SJSA1 (cell line): ENCODE results near the gene POPDC3. TPM values are rescaled to one million over a fixed set of nuclear protein-coding genes. Genes with fewer than 3 reads are reported as not detected.

Source experiments
- DNase-seq, 2 experiments: peaks; one replicate each; pipeline ENCODE4 v3.0.0-alpha.2; 2015 to 2020; ENCODE audit warnings: low spot score in 2 of 2, low read depth in 1 of 2
- H3K27ac ChIP-seq: fragments of 250-450 bp; sonication (Bioruptor Pico); 2 replicates; pipeline ENCODE4 v1.5.1; 2020; ENCODE audit warnings: mild to moderate bottlenecking, moderate library complexity
- H3K27me3 ChIP-seq: fragments of 250-450 bp; sonication (Bioruptor Pico); replicated peaks from 2 replicates; pipeline ENCODE4 v1.5.1; 2020; ENCODE audit warnings: mild to moderate bottlenecking, moderate library complexity
- H3K36me3 ChIP-seq: fragments of 250-450 bp; sonication (Bioruptor Pico); 2 replicates; pipeline ENCODE4 v1.5.1; 2020; ENCODE audit warnings: mild to moderate bottlenecking
- H3K4me1 ChIP-seq: fragments of 250-450 bp; sonication (Bioruptor Pico); replicated peaks from 2 replicates; pipeline ENCODE4 v1.6.1; 2021; ENCODE audit warnings: mild to moderate bottlenecking
- H3K4me3 ChIP-seq: fragments of 250-450 bp; sonication (Bioruptor Pico); 2 replicates; pipeline ENCODE4 v1.5.1; 2020; ENCODE audit warnings: mild to moderate bottlenecking
- H3K9me3 ChIP-seq: fragments of 250-450 bp; sonication (Bioruptor Pico); replicated peaks from 2 replicates; pipeline ENCODE4 v1.5.1; 2020; ENCODE audit warnings: mild to moderate bottlenecking
- total RNA-seq: library from RNA; depleted of rRNA; stranded (reverse); fragments of >200 nt; shearing (Covaris generic); gene quantifications from 2 replicates; pipeline ENCODE4 v1.2.3, GENCODE V29; 2014

The POPDC3 gene
- total RNA-seq, 1 experiment from 2014 or later = 51.3 TPM

- Histone ChIP-seq H3K27ac (peak overlapping the region; percentile 64), H3K9me3 (no peaks in the 10 kb centered on the region), H3K27me3 (no peaks in the 10 kb centered on the region), H3K4me3 (no peak overlapping the region), H3K4me1 (peaks cover 35% of the 10 kb centered on the region), H3K36me3 (no peaks in the 10 kb centered on the region)
- peak in 1 of 2 experiments; percentile 50 for DNase-seq
These were observed 30.3 kb upstream of the POPDC3 start for GRCh38 chr6:105209950-105210706.

- peak in 1 of 2 experiments; percentile 56 for DNase-seq
- H3K27ac ChIP-seq = no peak overlapping the region
These were observed 27.9 kb upstream of the POPDC3 start for GRCh38 chr6:105207524-105208269.

GRCh38 chr6:105204768-105205167 lies 25.0 kb upstream of the POPDC3 start:
- H3K36me3 ChIP-seq = no peaks in the 10 kb centered on the region
- peaks cover 8% of the 10 kb centered on the region for H3K4me1 ChIP-seq
- H3K27me3 ChIP-seq = no peaks in the 10 kb centered on the region
- DNase-seq = no peak
- no peak overlapping the region for H3K4me3 ChIP-seq
- H3K27ac ChIP-seq = no peak overlapping the region
- H3K9me3 ChIP-seq = no peaks in the 10 kb centered on the region

More at GRCh38 chr6:105207524-105208269, 27.9 kb upstream of the POPDC3 start:
- no peaks in the 10 kb centered on the region for H3K9me3 ChIP-seq
- H3K27me3 ChIP-seq = no peaks in the 10 kb centered on the region
- H3K4me1 ChIP-seq = peaks cover 35% of the 10 kb centered on the region
- H3K4me3 ChIP-seq = no peak overlapping the region
- H3K36me3 ChIP-seq = no peaks in the 10 kb centered on the region

GRCh38 chr6:105204331-105204730 lies 24.5 kb upstream of the POPDC3 start:
- Histone ChIP-seq H3K4me3 (no peak overlapping the region), H3K27ac (no peak overlapping the region), H3K27me3 (no peaks in the 10 kb centered on the region), H3K9me3 (no peaks in the 10 kb centered on the region), H3K36me3 (no peaks in the 10 kb centered on the region), H3K4me1 (peaks cover 4% of the 10 kb centered on the region)
- DNase-seq = no peak

- no peak for DNase-seq
- H3K9me3 ChIP-seq = no peaks in the 10 kb centered on the region
- H3K27ac ChIP-seq = no peak overlapping the region
- no peaks in the 10 kb centered on the region for H3K36me3 ChIP-seq
- H3K4me3 ChIP-seq = no peak overlapping the region
- H3K27me3 ChIP-seq = no peaks in the 10 kb centered on the region
- no peaks in the 10 kb centered on the region for H3K4me1 ChIP-seq
These were observed 22.7 kb upstream of the POPDC3 start for GRCh38 chr6:105202486-105202885.

GRCh38 chr6:105200133-105200730 lies 20.4 kb upstream of the POPDC3 start:
- H3K9me3 ChIP-seq = no peaks in the 10 kb centered on the region
- H3K4me1 ChIP-seq = no peaks in the 10 kb centered on the region
- no peaks in the 10 kb centered on the region for H3K27me3 ChIP-seq
- no peak overlapping the region for H3K27ac ChIP-seq
- H3K36me3 ChIP-seq = no peaks in the 10 kb centered on the region
- no peak for DNase-seq
- no peak overlapping the region for H3K4me3 ChIP-seq

GRCh38 chr6:105199711-105200110 lies 19.9 kb upstream of the POPDC3 start:
- no peaks in the 10 kb centered on the region for H3K36me3 ChIP-seq
- H3K27ac ChIP-seq = no peak overlapping the region
- no peaks in the 10 kb centered on the region for H3K9me3 ChIP-seq
- no peak overlapping the region for H3K4me3 ChIP-seq
- DNase-seq = no peak
- no peaks in the 10 kb centered on the region for H3K27me3 ChIP-seq
- no peaks in the 10 kb centered on the region for H3K4me1 ChIP-seq

- no peak overlapping the region for H3K27ac ChIP-seq
- H3K9me3 ChIP-seq = no peaks in the 10 kb centered on the region
- peaks cover 12% of the 10 kb centered on the region; the same call in 1 of the 2 replicates for H3K4me1 ChIP-seq
- H3K36me3 ChIP-seq = no peaks in the 10 kb centered on the region
- no peak overlapping the region for H3K4me3 ChIP-seq
- H3K27me3 ChIP-seq = no peaks in the 10 kb centered on the region
- DNase-seq = no peak
These were observed 16.3 kb upstream of the POPDC3 start for GRCh38 chr6:105196076-105196475.

GRCh38 chr6:105194591-105194990 lies 14.8 kb upstream of the POPDC3 start:
- Histone ChIP-seq H3K27me3 (no peaks in the 10 kb centered on the region), H3K9me3 (no peaks in the 10 kb centered on the region), H3K36me3 (no peaks in the 10 kb centered on the region), H3K4me3 (no peak overlapping the region), H3K4me1 (peaks cover 12% of the 10 kb centered on the region; the same call in 1 of the 2 replicates), H3K27ac (no peak overlapping the region)
- no peak for DNase-seq

GRCh38 chr6:105194106-105194505 lies 14.3 kb upstream of the POPDC3 start:
- no peak overlapping the region for H3K4me3 ChIP-seq
- peaks cover 12% of the 10 kb centered on the region; the same call in 1 of the 2 replicates for H3K4me1 ChIP-seq
- H3K9me3 ChIP-seq = no peaks in the 10 kb centered on the region
- no peaks in the 10 kb centered on the region for H3K36me3 ChIP-seq
- no peak for DNase-seq
- no peak overlapping the region for H3K27ac ChIP-seq
- no peaks in the 10 kb centered on the region for H3K27me3 ChIP-seq

GRCh38 chr6:105193647-105194046 lies 13.8 kb upstream of the POPDC3 start:
- Histone ChIP-seq H3K9me3 (no peaks in the 10 kb centered on the region), H3K27me3 (no peaks in the 10 kb centered on the region), H3K4me3 (no peak overlapping the region), H3K36me3 (no peaks in the 10 kb centered on the region), H3K27ac (no peak overlapping the region), H3K4me1 (peaks cover 12% of the 10 kb centered on the region; the same call in 1 of the 2 replicates)
- no peak for DNase-seq

- no peaks in the 10 kb centered on the region for H3K27me3 ChIP-seq
These were observed 13.1 kb upstream of the POPDC3 start for GRCh38 chr6:105192707-105193465.

GRCh38 chr6:105191351-105191750 lies 11.5 kb upstream of the POPDC3 start:
- no peak overlapping the region for H3K27ac ChIP-seq
- H3K4me1 ChIP-seq = peaks cover 12% of the 10 kb centered on the region; the same call in 1 of the 2 replicates
- no peak for DNase-seq
- no peaks in the 10 kb centered on the region for H3K9me3 ChIP-seq
- no peaks in the 10 kb centered on the region for H3K27me3 ChIP-seq
- no peak overlapping the region for H3K4me3 ChIP-seq
- no peaks in the 10 kb centered on the region for H3K36me3 ChIP-seq

More at GRCh38 chr6:105192707-105193465, 13.1 kb upstream of the POPDC3 start:
- no peak overlapping the region for H3K4me3 ChIP-seq
- no peak for DNase-seq
- no peak overlapping the region for H3K27ac ChIP-seq
- no peaks in the 10 kb centered on the region for H3K36me3 ChIP-seq
- H3K4me1 ChIP-seq = peaks cover 12% of the 10 kb centered on the region; the same call in 1 of the 2 replicates
- H3K9me3 ChIP-seq = no peaks in the 10 kb centered on the region
